HG03439 (cell line): ENCODE data around the gene ANKUB1.

Experiments used
- ATAC-seq: cut with Tn5 transposase; IDR thresholded peaks from one replicate; pipeline ENCODE4 v1.9.1; 2021; ENCODE audit warnings: mild to moderate bottlenecking, moderate library complexity; ENCODE audit not compliant: unreplicated experiment

ANKUB1 gene

GRCh38 chr3:149810846-149811245 is 18.5 kb upstream of the ANKUB1 start:
- ATAC-seq: no peak

DNA sequence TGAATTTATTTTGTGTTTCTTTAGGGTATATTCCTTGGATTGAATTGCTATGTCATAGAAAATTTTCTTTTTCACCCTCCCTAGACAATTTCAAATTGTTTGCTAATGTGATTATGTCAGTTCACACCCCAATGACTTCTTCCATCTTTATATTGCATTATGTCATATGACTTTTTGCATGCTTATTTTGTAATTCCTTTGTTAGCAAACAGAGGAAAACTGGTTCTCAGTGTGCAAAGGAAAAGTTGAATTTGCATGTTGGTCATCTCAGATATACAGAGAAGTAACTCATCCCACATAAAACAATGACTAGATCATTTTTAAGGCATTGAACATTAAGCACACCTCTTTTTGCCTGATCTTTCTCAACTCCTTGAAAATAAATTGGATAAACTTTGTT is 17.3 kb upstream of the ANKUB1 start:
- no peak for ATAC-seq

DNA sequence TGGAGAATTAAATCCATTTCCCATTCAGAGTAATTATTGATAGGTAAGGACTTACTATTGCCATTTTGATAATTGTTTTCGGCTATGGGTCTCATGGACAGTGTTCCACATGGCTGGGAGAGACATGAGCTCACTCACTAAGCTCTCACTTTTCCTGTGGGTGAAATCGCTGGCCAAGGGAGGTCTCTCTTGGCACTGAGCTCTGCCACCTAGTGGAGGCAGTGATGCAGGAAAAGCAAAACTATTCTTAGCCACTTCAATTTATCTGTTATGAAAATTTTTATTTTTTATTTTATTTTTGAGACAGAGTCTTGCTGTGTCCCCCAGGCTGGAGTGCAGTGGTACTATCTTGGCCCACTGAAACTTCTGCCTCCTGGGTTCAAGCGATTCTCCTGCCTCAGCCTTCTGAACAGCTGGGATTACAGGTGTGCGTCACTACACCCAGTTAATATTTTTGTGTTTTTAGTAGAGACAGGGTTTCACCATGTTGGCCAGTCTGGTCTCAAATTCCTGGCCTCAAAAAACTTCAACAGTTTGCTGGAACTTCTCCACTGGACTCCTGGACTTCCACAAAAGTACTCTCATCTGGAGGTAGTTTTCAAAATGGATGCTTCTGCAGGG is 16.0 kb upstream of the ANKUB1 start:
- no peak for ATAC-seq

DNA sequence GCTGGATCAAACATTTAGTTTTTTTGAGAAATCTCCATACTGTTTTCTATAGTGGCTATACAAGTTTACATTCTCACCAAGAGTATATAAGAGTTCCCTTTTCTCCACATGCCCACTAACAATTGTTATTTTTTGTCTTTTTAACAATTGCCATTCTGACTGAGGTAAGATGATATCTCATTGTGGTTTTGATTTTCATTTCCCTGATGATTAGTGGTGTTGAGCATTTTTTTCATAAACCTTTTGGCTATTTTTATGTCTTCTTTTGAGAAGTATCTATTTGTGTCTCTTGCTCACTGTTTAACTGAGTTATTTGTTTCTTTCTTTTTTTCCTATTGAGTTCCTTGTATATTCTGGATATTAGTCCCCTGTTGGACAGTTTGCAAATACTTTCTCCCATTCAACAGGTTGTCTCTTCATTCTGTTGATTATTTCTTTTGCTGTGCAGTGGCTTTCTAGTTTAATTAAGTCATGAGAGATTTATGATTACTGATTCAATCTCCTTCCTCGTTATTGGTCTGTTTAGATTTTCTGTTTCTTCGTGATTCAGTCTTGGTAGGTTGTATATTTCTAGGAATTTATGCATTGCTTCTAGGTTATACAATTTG is 13.9 kb upstream of the ANKUB1 start:
- no peak for ATAC-seq

DNA sequence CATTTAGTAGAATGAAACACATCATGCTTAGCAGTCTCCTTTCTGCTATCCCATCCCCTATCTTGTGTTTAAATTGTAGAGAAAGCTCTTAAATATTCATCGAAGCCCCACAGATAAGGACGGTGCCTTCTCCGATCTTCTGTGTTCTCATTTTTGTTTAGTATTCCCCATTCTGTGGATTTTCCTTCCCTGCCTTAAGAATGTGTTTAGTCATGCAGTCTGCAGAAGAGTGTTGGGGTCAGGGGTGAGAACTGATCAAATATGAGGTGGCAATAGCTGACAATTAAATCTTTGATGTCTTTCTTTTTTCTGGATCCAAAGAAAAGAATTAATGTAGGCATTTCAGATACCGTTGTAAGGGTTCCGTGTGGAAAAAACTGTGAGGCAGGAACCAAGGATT is 9.3 kb upstream of the ANKUB1 start:
- ATAC-seq: no peak

DNA sequence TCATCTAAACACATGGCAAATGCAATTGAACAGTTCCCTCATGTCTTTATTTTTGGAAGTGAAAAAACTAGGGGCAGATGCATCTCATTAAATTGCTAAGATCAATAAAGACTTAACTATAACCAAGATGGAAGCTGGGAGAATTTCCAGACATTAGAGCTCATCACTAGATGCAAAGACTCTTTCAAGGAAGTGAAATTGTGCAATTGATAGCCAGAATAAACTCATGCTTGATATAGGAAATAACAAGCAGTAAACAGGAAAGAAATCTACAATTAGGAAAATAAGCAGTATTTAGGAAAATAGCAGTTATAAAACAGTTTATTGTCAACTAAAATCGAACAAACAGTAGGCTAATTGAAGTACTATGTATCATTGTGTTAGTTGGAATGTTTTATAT is 8.8 kb upstream of the ANKUB1 start:
- no peak for ATAC-seq

DNA sequence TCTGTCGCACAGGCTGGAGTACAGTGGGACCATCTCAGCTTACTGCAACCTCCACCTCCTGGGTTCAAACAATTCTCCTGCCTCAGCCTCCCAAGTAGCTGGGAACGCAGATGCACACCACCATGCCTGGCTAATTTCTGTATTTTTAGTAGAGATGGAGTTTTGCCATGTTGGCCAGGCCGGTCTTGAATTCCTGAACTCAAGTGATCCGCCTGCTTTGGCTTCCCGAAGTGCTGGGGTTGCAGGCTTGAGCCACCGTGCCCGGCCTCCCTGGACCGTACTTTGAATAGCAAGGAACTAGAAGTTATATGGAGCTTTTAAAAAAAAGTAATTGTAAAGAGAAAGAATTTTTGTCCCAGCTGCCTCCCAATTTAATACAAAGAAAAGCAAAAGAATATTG is 8.3 kb upstream of the ANKUB1 start:
- ATAC-seq: no peak

GRCh38 chr3:149796026-149796425 is 3.7 kb upstream of the ANKUB1 start:
- ATAC-seq: no peak

- ATAC-seq: no peak
Observed at GRCh38 chr3:149790698-149791097, 1.7 kb downstream of the ANKUB1 start.

GRCh38 chr3:149790268-149790667 is 2.1 kb downstream of the ANKUB1 start:
- no peak for ATAC-seq

GRCh38 chr3:149784064-149784704 is 8.2 kb downstream of the ANKUB1 start:
- no peak for ATAC-seq

DNA sequence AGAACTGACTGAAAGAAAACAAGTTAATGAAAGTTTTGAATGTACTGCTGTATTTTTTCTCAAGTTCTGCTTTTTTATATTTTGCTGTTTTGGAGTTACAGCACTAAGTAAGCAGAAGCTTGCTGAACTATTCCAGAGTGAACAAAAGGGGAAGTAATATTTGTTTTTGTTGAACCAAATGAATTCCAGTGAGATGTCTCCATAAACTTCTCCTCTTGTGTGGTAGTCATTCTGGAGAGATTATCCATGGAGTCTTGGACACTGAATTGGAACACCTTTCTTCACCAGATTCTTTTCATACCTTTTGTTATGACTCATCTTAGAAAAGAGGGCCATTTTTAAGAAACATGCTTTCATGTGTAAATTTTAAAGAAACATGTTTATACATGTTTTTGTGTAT is 8.8 kb downstream of the ANKUB1 start:
- ATAC-seq: no peak

- ATAC-seq: no peak
Observed at GRCh38 chr3:149781741-149782140, 10.6 kb downstream of the ANKUB1 start.

DNA sequence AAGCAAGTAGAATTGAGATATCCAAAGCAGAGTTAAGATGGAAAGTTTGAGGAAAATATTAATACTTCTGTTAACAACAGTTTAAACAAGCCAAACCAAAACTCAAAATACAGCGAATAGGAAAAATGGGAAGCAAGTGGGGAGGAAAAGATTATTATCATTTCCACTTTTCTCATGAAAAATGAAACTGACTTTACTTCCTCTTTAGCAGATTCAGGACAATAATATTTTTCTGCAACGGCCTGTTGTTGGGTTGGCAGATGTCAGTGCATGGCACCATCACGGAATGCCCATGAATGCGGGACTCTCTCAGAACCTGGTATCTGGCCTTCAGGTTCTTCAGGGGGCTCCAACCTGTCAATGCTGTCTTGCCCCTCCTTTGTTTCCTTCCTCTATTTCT is 11.1 kb downstream of the ANKUB1 start:
- no peak for ATAC-seq

DNA sequence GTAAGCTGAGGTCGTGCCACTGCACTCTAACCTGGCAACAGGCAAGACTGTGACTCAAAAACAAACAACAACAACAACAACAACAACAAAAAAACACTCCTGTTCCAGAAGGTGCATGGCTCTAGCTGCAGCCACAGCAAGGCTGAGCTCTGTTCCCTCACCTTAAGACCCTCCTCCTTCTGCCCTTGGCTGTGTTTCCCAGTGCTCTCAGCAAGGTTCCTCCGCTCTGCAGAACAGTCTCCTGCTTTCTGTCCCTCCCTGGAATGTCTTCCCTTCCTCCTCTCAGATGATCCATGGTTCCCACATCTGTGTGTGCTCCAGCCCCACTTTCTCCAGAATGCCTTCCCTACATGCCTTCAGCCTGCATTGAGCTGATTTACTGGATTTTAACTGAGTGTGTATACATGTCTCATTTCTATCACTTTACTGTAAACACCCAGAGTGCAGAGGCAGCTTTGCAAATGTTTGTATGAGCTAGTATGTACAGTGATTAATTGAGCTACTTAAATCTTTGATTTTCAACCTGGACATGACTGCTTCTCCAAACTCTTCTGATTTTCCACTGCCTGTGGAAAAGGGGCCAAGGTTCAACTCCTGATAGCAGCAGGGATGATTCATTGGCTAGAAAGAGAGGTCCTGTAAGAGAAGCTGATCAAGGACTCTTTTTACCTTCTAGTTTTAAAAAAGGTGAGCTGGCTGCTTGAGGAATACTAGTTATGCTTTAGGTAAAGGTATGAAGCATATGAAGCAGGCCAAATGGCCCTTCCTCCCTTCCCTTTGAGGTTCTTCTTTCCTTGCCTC is 14.7 kb downstream of the ANKUB1 start:
- no peak for ATAC-seq

GRCh38 chr3:149776170-149776569 is 16.2 kb downstream of the ANKUB1 start:
- no peak for ATAC-seq

- no peak for ATAC-seq
Observed at GRCh38 chr3:149772861-149773260, 19.5 kb downstream of the ANKUB1 start.

GRCh38 chr3:149771652-149772271 is 20.6 kb downstream of the ANKUB1 start:
- no peak for ATAC-seq

DNA sequence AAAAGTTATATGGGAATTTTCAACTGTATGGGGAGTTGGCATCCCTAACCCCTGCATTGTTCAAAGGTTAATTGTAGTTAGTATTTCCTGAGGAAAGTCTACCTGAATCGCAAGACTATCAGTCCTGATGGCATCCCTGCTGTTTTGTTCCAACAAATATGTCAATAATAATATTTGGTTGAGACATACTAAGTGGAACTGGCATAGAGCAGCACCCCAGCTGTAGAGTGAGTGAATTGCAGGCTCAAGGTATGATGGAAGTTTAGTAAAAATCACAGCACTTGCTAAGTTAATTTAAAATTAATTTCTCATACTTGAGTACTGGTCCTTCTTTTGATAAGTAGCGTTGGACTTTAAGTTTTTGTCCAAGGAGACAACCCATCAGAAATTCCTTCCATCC is 22.1 kb downstream of the ANKUB1 start:
- no peak for ATAC-seq

GRCh38 chr3:149768704-149769103 is 23.6 kb downstream of the ANKUB1 start:
- no peak for ATAC-seq

DNA sequence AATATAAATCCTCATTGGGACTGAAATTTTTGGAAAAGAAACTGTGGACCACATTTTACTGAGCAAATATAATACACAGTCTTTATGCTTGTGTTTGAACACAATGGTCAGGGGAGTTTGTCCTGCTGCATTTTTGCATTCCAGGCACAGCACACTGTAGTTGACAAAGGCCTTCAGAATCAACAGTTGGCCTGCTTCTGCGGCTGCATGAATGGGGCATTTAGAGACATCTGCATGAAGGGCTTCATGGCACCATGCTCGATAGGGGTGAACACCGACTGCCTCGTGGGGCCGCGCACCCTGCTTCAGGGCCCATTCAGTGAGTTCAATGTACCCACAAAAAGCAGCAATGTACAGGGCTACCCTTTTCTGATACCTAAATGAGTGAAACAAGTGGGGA is 24.6 kb downstream of the ANKUB1 start:
- ATAC-seq: no peak
